GM12874 (cell line): Measurements from ENCODE around the gene CHAF1B.

Source experiments
- CTCF ChIP-seq: IDR thresholded peaks from 2 replicates; pipeline ENCODE4 v1.5.1; 2011; ENCODE audit warnings: low read depth, mild to moderate bottlenecking, control low read depth, low read length, moderate library complexity; ENCODE audit not compliant: insufficient read depth

CHAF1B gene

DNA sequence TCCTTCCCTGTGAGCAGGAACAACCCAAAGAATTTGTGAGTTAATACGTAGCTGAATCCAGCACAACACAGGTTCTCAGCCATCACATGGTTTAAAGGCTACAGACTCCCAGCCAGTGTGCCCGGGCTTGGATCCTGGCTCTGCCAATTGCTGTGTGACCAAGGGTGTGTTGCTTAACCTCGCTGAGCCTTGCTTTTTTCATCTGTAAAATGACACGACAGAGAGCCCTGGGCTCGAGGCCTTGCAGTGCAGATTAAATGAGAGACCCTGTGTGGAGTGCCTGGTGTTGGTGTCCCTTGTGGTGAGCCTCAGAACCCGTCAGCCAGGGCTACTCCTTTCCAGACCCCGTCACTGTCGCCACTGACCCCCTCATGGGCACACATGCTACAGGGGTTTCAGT is 39.4 kb downstream of the CHAF1B start:
- no peak for TF ChIP-seq CTCF

GRCh38 chr21:36425286-36425685 is 40.1 kb downstream of the CHAF1B start:
- no peak for TF ChIP-seq CTCF

DNA sequence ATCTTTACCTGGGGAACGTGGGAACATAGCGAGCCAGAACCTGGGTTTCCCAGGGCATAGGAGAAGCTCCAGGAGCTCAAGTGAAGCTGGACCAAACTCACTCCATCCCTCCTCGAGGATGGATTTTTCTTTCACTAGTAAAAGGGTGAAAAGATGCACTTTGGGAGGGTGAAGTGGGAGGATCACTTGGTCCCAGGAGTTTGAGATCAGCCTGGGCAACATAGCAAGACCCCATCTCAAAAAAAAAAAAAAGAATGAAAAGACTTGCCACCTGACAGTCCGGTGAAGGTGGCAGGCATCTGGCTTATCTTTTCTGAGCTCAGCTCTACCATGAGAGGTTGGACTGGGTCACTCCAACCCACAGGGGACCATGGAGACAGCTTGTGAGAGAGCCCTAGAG is 42.3 kb downstream of the CHAF1B start:
- no peak for TF ChIP-seq CTCF

GRCh38 chr21:36428761-36429432 is 43.7 kb downstream of the CHAF1B start:
- TF ChIP-seq CTCF = no peak

DNA sequence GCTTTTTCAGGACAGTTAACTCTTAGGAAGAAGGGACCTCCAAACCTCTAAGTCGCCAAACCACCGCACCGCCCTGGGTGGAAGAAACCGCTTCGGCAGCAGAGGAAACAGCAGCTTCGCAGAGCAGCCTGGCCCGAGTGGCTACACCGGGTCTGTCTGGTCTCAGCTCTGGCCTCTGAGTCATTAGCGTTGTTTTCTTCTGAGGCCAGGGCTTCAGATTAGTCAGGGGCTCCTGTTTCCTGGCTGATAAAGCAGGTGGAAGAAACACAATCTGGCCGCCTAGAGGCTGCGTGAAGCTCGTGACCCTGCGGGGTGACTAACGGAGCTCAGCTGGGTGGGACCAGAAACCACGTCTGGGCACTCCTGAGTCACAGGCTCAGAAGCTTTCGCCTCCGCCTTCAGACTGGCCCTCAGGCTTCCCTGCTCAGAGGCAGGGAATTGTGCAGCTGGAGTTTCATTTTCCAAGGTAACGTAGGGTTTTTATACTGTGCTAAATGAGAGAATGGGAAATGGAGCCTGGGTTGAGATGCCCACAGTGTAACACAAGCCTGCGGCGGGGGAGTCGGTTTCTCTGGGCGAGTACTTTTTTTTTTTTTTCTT is 44.9 kb downstream of the CHAF1B start:
- TF ChIP-seq CTCF = no peak

DNA sequence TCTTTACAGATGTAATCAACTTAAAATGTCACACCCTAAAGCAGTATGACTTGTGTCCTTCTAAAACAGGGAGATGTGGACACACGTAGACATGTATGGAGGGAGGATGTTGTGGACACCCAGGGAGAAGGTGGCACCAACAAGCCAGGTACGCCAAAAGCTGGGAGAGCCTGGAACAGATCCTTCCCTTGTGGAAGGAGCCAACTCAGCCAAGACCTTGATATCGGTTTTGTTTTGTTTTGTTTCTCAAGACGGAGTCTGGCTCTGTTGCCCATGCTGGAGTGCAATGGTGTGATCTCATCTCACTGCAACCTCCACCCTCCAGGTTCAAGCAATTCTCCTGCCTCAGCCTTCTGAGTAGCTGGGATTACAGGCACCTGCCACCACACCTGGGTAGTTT is 45.6 kb downstream of the CHAF1B start:
- TF ChIP-seq CTCF = no peak

GRCh38 chr21:36431252-36431651 is 46.1 kb downstream of the CHAF1B start:
- TF ChIP-seq CTCF = no peak
